ENCODE measurements around the gene IRAK2.
"Not testable (repeated sequence)": the region's sequence is repeated elsewhere in the genome, so short reads cannot be mapped to it uniquely, and the experiment has no call there.

IRAK2 gene

GRCh38 chr3:10149226-10149625 is 15.5 kb upstream of the IRAK2 start:
- no peak overlapping the region for H3K4me3 ChIP-seq (ENCODE audit: low read length)
- TF ChIP-seq CTCF (conservative IDR thresholded peaks at IDR 0.05; ENCODE audit: low read depth, low read length) = no peak
- no peak for DNase-seq (ENCODE audit: low read depth)

GRCh38 chr3:10150987-10151386 is 13.7 kb upstream of the IRAK2 start:
- no peak overlapping the region for H3K4me3 ChIP-seq (ENCODE audit: low read length)
- no peak for DNase-seq (ENCODE audit: low read depth)
- no peak for TF ChIP-seq CTCF (conservative IDR thresholded peaks at IDR 0.05; ENCODE audit: low read depth, low read length)

GRCh38 chr3:10154335-10155122 is 10.2 kb upstream of the IRAK2 start:
- no peak for TF ChIP-seq CTCF (conservative IDR thresholded peaks at IDR 0.05; ENCODE audit: low read depth, low read length)
- no peak for DNase-seq (ENCODE audit: low read depth)
- H3K4me3 ChIP-seq (ENCODE audit: low read length) = no peak overlapping the region

GRCh38 chr3:10155123-10155472 is 9.6 kb upstream of the IRAK2 start:
- no peak overlapping the region for H3K4me3 ChIP-seq (ENCODE audit: low read length)
- TF ChIP-seq CTCF (conservative IDR thresholded peaks at IDR 0.05; ENCODE audit: low read depth, low read length) = no peak
- no peak for DNase-seq (ENCODE audit: low read depth)

GRCh38 chr3:10155658-10156057 is 9.1 kb upstream of the IRAK2 start:
- DNase-seq (ENCODE audit: low read depth) = no peak

GRCh38 chr3:10157031-10157430 is 7.7 kb upstream of the IRAK2 start:
- TF ChIP-seq CTCF (conservative IDR thresholded peaks at IDR 0.05; ENCODE audit: low read depth, low read length) = no peak
- H3K4me3 ChIP-seq (ENCODE audit: low read length) = no peak overlapping the region
- DNase-seq (ENCODE audit: low read depth) = no peak

More at GRCh38 chr3:10155658-10156057, 9.1 kb upstream of the IRAK2 start:
- no peak overlapping the region for H3K4me3 ChIP-seq (ENCODE audit: low read length)
- no peak for TF ChIP-seq CTCF (conservative IDR thresholded peaks at IDR 0.05; ENCODE audit: low read depth, low read length)

GRCh38 chr3:10158555-10158954 is 6.2 kb upstream of the IRAK2 start:
- DNase-seq (ENCODE audit: low read depth) = not testable (repeated sequence)

More at GRCh38 chr3:10158555-10158954, 6.2 kb upstream of the IRAK2 start:
- not testable (repeated sequence) for H3K4me3 ChIP-seq (ENCODE audit: low read length)
